ENCODE data around the gene IFNGR2. TPM values are rescaled to one million over a fixed set of nuclear protein-coding genes. Genes with fewer than 3 reads are reported as not detected.

IFNGR2 gene
- total RNA-seq, 1 donor from 2014 or later, result 42.4 TPM

- FAIRE-seq, result no peak
- Histone ChIP-seq H3K27me3 (ENCODE audit: control insufficient read depth, insufficient read depth, low read length) (no peaks in the 10 kb centered on the region), H3K36me3 (ENCODE audit: control insufficient read depth, insufficient read depth, low read length) (no peaks in the 10 kb centered on the region), H3K4me3 (ENCODE audit: low read depth, low read length) (no peak overlapping the region)
- TF ChIP-seq CTCF (IDR thresholded peaks at IDR 0.05; ENCODE audit: insufficient read depth, low read length, severe bottlenecking), result no peak
- DNase-seq (ENCODE audit: low read depth), result no peak
Measured at GRCh38 chr21:33368124-33368523, 35.1 kb upstream of the IFNGR2 start.

- TF ChIP-seq CTCF (IDR thresholded peaks at IDR 0.05; ENCODE audit: insufficient read depth, low read length, severe bottlenecking), result no peak
- no peak for DNase-seq (ENCODE audit: low read depth)
- no peaks in the 10 kb centered on the region for H3K36me3 ChIP-seq (ENCODE audit: control insufficient read depth, insufficient read depth, low read length)
- H3K4me3 ChIP-seq (ENCODE audit: low read depth, low read length), result no peak overlapping the region
- no peaks in the 10 kb centered on the region for H3K27me3 ChIP-seq (ENCODE audit: control insufficient read depth, insufficient read depth, low read length)
- no peak for FAIRE-seq
Measured at GRCh38 chr21:33368576-33368975, 34.6 kb upstream of the IFNGR2 start.

GRCh38 chr21:33369586-33369985 lies 33.6 kb upstream of the IFNGR2 start:
- no peak overlapping the region for H3K4me3 ChIP-seq (ENCODE audit: low read depth, low read length)
- DNase-seq (ENCODE audit: low read depth) (no peak), FAIRE-seq (no peak)
- TF ChIP-seq CTCF (IDR thresholded peaks at IDR 0.05; ENCODE audit: insufficient read depth, low read length, severe bottlenecking), result no peak
- H3K27me3 ChIP-seq (ENCODE audit: control insufficient read depth, insufficient read depth, low read length), result no peaks in the 10 kb centered on the region
- H3K36me3 ChIP-seq (ENCODE audit: control insufficient read depth, insufficient read depth, low read length), result no peaks in the 10 kb centered on the region

GRCh38 chr21:33370305-33370704 lies 32.9 kb upstream of the IFNGR2 start:
- FAIRE-seq (no peak), DNase-seq (ENCODE audit: low read depth) (no peak)
- no peaks in the 10 kb centered on the region for H3K36me3 ChIP-seq (ENCODE audit: control insufficient read depth, insufficient read depth, low read length)
- H3K27me3 ChIP-seq (ENCODE audit: control insufficient read depth, insufficient read depth, low read length), result no peaks in the 10 kb centered on the region
- no peak overlapping the region for H3K4me3 ChIP-seq (ENCODE audit: low read depth, low read length)
- TF ChIP-seq CTCF (IDR thresholded peaks at IDR 0.05; ENCODE audit: insufficient read depth, low read length, severe bottlenecking), result no peak

- DNase-seq (ENCODE audit: low read depth) (no peak), FAIRE-seq (no peak)
- no peaks in the 10 kb centered on the region for H3K36me3 ChIP-seq (ENCODE audit: control insufficient read depth, insufficient read depth, low read length)
- no peak overlapping the region for H3K4me3 ChIP-seq (ENCODE audit: low read depth, low read length)
- TF ChIP-seq CTCF (IDR thresholded peaks at IDR 0.05; ENCODE audit: insufficient read depth, low read length, severe bottlenecking), result no peak
- no peaks in the 10 kb centered on the region for H3K27me3 ChIP-seq (ENCODE audit: control insufficient read depth, insufficient read depth, low read length)
Measured at GRCh38 chr21:33371366-33371765, 31.8 kb upstream of the IFNGR2 start.

- Histone ChIP-seq H3K36me3 (ENCODE audit: control insufficient read depth, insufficient read depth, low read length) (no peaks in the 10 kb centered on the region), H3K27me3 (ENCODE audit: control insufficient read depth, insufficient read depth, low read length) (no peaks in the 10 kb centered on the region), H3K4me3 (ENCODE audit: low read depth, low read length) (no peak overlapping the region)
- DNase-seq (ENCODE audit: low read depth) (no peak), FAIRE-seq (no peak)
- TF ChIP-seq CTCF (IDR thresholded peaks at IDR 0.05; ENCODE audit: insufficient read depth, low read length, severe bottlenecking), result no peak
Measured at GRCh38 chr21:33372582-33372981, 30.6 kb upstream of the IFNGR2 start.

Data from bronchial epithelial cell (primary cell).